H1 (cell line): ENCODE data around the gene CKAP4.

Experiments
- EP300 ChIP-seq, 2 experiments: IDR thresholded peaks; 1 replicate in 1 of 2; 2 replicates in 1 of 2; pipeline ENCODE4 v1.6.1; 2011 to 2012; ENCODE audit warnings: low read depth in 2 of 2, low read length in 2 of 2, mild to moderate bottlenecking in 2 of 2, borderline replicate concordance in 1 of 2, inconsistent platforms in 1 of 2, moderate library complexity in 1 of 2
- JUN ChIP-seq: IDR thresholded peaks from 2 replicates; pipeline ENCODE4 v1.6.1; 2011; ENCODE audit warnings: low read depth, mild to moderate bottlenecking, improper control_type of control experiment, low read length
- RAD21 ChIP-seq, 2 experiments: IDR thresholded peaks in 1 of 2; conservative IDR thresholded peaks in 1 of 2; 2 replicates each; pipeline ENCODE4 v1.6.1; 2011; ENCODE audit warnings: low read depth in 2 of 2, low read length in 2 of 2, improper control_type of control experiment in 1 of 2, inconsistent platforms in 1 of 2, mild to moderate bottlenecking in 1 of 2, moderate library complexity in 1 of 2
- SIN3A ChIP-seq, 2 experiments: IDR thresholded peaks in 1 of 2; conservative IDR thresholded peaks in 1 of 2; 2 replicates each; pipeline ENCODE4 v1.6.1; 2011 to 2012; ENCODE audit warnings: low read length in 2 of 2, improper control_type of control experiment in 1 of 2, low read depth in 1 of 2, mild to moderate bottlenecking in 1 of 2
- TF ChIP-seq, protein P1 (sequence below): IDR thresholded peaks from 2 replicates; pipeline ENCODE4 v1.6.1; 2012; ENCODE audit warnings: inconsistent platforms
- TF ChIP-seq, protein P2 (sequence below), 3 experiments: IDR thresholded peaks; 1 replicate in 2 of 3; 2 replicates in 1 of 3; pipeline versions ENCODE4 v1.5.1 to v1.6.1; 2011; ENCODE audit warnings: low read length in 3 of 3, mild to moderate bottlenecking in 3 of 3, inconsistent platforms in 2 of 3, low read depth in 1 of 3, moderate library complexity in 1 of 3; ENCODE audit not compliant: insufficient read depth in 1 of 3; ENCODE audit errors: control extremely low read depth in 1 of 3

DNA sequence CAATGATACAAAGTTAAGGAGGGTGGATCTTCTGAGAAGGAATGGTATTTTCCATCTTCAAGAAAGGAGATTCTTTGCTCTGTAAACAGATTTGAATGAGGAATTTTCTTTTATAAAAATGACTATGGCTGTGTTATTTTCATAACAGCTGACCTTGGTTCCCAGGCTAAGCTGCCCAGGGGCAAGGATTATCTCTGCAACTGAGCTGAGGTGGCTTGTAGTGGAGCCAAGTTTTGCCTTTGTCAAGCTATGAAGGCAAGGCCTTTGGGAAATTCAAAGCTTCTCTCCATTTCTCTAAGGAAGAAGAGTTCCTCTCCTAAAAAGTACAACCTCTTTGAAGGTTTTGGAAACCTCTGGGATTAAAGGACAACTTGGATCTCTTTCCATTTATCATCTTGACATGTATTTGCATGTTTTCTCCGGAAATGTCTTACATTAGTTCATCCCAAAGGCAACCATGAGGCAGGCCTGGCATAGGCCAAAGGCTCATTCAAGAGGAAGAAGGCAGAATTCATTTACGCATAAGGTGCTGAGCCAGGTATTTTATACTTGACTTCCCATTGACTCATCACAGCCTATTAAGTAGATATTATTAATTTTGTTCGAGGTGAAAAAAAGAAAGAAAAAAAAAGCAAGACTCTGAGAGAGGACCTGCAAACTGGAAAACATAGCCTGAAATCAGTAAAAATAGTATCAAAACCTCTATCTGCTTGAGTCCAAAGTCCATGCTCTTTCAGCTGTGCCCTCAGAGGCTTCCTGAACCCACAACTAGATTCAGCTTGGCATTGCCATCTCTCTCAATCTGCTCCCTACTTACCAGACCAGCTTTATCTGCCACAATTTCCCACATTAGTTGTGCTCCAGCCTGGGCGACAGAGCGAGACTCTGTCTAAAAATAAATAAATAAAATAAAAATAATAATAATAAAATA, 24.0 kb upstream of the CKAP4 start:
- TF ChIP-seq EP300 (IDR thresholded peaks at IDR 0.05; ENCODE audit: borderline replicate concordance in 1 of 2, low read depth in 2 of 2, low read length in 2 of 2), result no peak
- TF ChIP-seq, protein P1, sequence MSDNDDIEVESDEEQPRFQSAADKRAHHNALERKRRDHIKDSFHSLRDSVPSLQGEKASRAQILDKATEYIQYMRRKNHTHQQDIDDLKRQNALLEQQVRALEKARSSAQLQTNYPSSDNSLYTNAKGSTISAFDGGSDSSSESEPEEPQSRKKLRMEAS, result no peak
- no peak for TF ChIP-seq SIN3A (conservative IDR thresholded peaks at IDR 0.05 in 1 of 2, IDR thresholded peaks at IDR 0.05 in 1 of 2; ENCODE audit: low read depth in 1 of 2, low read length in 2 of 2)
- TF ChIP-seq JUN, result no peak
- TF ChIP-seq, protein P2, sequence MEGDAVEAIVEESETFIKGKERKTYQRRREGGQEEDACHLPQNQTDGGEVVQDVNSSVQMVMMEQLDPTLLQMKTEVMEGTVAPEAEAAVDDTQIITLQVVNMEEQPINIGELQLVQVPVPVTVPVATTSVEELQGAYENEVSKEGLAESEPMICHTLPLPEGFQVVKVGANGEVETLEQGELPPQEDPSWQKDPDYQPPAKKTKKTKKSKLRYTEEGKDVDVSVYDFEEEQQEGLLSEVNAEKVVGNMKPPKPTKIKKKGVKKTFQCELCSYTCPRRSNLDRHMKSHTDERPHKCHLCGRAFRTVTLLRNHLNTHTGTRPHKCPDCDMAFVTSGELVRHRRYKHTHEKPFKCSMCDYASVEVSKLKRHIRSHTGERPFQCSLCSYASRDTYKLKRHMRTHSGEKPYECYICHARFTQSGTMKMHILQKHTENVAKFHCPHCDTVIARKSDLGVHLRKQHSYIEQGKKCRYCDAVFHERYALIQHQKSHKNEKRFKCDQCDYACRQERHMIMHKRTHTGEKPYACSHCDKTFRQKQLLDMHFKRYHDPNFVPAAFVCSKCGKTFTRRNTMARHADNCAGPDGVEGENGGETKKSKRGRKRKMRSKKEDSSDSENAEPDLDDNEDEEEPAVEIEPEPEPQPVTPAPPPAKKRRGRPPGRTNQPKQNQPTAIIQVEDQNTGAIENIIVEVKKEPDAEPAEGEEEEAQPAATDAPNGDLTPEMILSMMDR (IDR thresholded peaks at IDR 0.05; ENCODE audit: control extremely low read depth in 1 of 3, insufficient read depth in 1 of 3, low read depth in 1 of 3, low read length in 3 of 3), result no peak
- TF ChIP-seq RAD21 (IDR thresholded peaks at IDR 0.05 in 1 of 2, conservative IDR thresholded peaks at IDR 0.05 in 1 of 2; ENCODE audit: low read depth in 2 of 2, low read length in 2 of 2), result no peak
